HG03064 (cell line): ENCODE measurements around the gene LZTR1.
"Not testable (repeated sequence)": the region's sequence is repeated elsewhere in the genome, so short reads cannot be mapped to it uniquely, and the experiment has no call there.

Source experiments
- ATAC-seq: cut with Tn5 transposase; IDR thresholded peaks from one replicate; pipeline ENCODE4 v1.9.1; 2021; ENCODE audit warnings: low read depth; ENCODE audit not compliant: unreplicated experiment

The LZTR1 gene

DNA sequence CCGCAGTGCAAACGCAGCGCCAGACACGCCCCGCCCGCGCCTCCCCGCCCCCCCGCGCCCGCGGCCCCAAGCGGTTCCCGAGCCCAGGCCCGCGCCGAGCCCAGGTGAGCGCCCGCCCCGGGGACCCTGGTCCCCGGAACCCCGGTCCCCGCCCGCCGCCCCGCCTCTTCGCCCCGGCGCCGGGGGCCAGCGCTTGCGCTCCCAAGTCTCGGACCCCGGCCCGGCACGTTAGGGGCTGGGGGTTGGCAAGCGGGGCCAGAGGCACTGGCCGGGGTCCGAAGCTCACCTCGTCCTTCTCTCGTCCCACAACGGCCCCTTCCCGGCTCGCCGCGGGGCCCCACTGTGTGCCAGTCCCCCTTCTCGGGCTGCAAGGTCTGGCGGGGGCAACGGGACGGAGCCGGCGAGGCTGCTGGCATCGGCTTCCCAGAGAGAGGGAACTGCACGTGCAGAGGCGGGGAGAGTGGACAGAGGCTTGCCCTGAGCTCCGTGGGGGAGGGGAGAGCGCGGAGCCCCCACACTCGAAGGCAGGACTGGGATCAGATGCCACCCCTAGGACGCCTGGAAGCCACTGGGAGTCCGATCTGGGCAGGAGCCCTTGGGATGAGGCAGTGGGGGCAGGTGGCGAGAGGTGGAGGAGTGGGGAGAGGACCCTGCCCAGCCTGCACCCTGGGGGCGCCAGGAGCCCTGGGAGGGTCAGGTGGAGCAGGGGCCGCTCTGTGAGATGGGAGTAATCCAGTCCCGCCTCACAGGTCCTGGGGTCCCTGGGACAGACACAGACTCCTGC is 16.8 kb upstream of the LZTR1 start:
- ATAC-seq = no peak

DNA sequence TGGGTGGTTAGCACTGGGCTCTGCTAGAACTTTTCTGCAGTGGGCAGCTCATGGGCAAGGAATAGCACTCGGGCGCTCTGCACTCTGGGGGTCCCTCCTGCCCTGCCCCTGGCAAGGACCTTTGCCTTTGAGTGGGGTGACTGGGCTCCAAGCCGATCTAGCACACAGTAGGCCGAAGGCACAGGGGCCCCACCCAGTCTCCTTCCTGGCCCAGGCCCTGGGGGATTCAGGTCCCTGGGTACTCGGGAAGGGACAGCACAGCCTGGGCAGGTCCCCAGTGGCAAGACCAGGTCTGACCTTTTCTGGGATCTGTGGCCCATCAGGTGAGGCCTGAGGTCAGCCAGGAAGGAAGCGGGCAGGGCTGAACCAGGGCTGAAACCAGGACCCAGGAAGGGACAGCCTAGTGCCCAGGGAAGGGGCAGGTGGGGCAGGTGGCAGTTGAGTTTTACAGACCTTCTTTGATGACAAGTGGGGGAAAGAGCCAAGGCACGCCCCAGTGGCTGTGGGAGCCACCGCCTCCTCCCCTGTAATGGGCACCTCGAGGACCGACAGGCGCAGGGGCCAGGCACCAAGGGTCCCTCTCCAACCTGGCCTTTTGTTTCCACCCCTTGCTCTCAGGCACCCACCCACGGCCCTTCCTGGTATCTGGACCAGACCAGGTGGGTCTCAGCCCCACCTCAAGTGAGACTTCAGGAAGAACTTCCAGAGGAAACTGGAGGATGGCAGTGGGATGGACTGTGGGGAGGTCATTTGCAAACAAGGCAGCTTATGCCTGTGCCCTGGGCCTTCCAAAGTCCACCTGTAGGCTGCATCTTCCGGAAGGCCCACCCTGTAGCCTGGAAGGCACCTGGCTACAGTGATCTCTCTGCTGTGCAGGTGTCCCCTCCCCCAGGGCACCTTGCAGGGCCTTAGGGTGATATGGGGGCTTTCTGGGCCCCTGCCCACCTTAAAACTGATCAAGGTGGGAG is 15.9 kb upstream of the LZTR1 start:
- ATAC-seq = no peak

DNA sequence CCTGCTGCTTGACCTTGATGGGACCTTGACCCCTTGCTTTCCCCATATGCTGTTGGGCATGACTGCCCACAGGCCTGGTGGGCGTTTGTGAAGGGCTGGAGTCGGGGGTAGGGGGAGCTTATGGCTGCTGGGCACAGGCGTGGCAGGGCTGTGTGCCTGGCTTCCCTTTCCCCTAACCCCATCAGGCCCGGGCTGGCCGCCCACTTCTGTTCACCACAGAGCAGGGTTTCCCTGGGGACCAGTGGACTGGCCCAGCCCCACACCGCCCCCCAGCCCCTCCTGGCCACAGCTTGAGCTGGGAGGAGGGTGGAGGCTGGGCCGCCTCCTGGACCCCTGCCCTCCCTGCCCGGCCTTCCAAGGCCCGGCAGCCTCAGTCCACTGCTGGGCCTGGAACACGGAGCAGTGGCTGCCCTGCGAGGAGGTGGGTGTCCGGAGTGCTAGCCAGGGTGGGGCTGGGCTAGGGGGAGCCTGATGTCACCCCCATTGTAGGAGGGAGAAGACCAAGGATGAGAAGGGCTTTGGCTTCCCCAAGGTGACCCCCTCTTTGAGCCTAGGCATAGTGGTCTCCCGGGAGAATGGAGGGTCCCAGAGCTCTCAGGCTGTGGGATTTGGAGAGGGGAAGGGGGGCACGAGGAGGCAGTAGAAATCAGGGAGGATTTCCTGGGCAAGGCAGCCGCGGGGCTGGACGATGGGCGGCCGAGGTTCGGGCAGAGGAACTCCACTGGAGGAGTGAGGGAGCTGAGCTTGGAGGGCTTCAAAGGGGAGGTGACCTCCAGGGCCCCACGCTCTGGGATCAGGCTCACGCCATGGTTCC is 15.0 kb upstream of the LZTR1 start, which contains the start of gene AIFM3:
AIFM3 (plus strand) TSS at position 373 of the 814 bp plus-strand sequence. CDS start 690 bp downstream, outside the sequence.
- ATAC-seq = no peak

DNA sequence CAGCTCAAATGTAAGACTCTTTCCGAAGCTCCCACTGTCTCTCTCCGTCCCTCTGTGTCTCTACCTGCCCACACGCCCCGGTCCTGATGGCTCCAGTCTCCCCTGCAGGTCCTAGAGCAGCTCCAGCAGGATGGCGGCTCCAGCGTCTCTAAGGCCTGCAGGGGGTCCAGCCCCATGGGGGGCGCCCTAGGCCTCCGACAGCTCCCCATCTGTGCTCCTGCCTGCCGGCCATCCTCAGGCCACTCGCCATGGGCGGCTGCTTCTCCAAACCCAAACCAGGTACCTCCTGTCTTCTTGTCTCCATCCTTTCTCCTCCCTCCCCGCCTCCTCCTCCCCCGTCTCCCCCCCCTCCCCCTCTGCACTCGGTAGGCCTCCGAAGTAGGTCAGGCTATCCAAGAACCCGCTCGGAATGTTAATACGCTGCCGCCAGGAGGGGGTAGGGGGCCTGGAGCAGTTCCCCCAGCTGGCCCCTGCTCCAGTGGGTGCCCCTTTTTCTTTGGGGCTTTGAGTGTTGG is 14.3 kb upstream of the LZTR1 start:
- ATAC-seq = no peak

DNA sequence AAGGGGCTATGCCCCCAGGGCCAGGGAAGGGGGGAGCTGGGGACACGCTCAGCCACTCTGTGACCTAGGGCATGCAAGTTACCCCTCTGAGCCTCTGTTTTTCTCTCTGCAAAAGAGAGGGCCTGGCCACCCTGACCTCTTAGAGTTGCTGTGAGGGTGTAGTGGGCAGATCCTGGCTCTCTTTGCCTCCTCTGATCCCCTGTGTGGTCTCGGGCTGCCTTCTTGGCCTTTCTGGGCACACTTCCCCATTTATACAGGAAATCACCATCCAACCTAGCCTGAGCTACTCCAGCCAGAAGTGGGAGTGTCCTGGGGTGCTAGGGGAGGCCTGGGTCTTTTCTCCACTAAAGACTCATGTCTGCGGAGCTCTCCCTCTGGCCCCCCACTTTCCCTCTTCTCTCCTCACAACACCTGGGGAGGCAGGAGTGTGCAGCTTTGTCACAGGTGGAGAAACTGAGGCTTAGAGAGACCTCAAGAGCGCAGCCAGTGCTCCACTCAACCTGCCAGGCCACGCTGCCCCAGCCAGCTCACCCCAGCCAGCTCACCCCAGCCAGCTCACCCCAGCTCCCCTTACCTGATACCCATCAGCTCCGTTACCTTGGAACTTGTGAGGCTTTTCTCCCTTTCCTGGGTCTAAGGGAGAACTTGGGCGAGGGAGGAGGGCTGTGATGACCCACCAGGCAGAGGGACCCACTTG is 13.7 kb upstream of the LZTR1 start:
- ATAC-seq = no peak

DNA sequence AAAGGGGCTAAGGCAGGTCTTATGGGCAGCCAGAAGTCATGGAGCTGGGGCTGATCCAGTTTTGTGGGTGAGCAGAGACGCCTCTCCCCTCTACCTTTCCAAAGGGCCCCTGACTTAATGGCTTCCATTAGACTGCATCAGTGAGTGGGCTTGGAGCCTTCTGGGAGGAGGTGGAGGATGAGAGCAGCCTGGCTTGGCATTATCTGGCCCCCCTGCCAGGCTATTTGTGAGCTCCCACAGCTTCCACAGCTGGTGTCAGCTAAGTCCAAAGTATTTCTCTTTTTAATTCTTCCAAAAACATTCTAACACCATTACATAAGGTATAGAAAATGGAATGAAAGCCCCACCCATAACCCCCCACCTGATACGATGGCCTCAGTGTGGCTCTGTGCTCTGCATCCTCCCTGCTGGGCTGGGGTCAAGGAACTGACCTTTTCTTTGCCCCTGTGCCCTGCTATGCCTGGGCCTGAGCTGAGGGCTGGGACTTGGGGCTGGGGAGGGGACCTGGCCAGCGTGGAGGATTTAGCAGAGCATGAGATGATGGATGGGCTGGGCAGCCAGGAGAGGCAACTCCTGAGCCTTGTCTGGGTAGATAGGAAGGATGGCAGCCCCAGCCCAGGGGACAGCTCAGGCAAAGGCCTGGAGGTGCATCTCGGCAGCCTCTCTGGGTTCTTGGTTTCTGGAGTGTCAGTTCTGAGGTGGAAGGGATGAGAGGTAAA is 11.0 kb upstream of the LZTR1 start:
- ATAC-seq = no peak

DNA sequence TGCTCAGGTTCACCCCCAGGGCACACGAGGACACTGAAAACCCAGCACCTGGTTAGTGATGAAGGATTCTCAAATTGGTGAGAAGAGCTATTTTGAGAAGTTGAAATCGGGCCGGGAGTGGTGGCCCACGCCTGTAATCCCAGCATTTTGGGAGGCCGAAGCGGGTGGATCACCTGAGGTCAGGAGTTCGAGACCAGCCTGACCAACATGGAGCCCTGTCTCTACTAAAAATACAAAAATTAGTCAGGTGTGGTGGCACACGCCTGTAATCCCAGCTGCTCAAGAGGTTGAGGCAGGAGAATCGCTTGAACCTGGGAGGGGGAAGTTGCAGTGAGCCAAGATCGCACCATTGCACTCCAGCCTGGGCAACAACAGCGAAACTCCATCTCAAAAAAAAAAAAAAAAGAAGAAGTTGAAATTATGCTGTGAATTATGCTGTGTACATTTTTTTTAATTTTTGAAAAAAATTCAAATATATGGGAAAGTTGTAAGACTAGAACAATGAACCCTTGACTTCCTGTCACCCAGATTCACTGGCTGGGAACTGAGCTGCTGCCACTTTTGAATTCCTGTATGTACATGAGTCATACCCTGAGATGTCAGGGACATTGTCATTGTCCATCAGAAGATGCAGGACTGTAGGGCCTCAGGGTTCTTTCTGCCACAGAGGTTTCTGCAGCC is 9.9 kb upstream of the LZTR1 start:
- not testable (repeated sequence) for ATAC-seq

DNA sequence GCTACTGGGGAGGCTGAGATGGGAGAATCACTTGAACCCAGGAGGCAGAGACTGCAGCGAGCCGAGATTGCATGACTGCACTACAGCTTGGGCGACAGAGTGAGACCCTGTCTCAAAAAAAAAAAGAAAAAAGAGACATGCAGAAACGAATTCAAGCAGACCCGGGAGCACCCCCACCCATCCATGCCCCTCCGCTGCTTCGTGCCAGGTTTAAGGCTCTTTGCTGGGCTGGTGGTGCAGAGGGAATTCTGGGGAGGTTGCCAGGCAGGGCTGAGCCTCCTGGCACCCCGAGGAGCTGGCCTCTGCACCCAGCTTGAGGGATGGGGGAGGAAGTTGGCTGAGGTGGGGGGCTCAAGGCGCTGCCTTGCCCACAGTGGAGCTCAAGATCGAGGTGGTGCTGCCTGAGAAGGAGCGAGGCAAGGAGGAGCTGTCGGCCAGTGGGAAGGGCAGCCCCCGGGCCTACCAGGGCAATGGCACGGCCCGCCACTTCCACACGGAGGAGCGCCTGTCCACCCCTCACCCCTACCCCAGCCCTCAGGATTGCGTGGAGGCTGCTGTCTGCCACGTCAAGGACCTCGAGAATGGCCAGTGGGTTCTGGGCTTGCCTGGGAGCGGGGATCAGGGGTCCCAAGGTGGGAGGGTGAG is 9.0 kb upstream of the LZTR1 start:
- ATAC-seq = no peak

DNA sequence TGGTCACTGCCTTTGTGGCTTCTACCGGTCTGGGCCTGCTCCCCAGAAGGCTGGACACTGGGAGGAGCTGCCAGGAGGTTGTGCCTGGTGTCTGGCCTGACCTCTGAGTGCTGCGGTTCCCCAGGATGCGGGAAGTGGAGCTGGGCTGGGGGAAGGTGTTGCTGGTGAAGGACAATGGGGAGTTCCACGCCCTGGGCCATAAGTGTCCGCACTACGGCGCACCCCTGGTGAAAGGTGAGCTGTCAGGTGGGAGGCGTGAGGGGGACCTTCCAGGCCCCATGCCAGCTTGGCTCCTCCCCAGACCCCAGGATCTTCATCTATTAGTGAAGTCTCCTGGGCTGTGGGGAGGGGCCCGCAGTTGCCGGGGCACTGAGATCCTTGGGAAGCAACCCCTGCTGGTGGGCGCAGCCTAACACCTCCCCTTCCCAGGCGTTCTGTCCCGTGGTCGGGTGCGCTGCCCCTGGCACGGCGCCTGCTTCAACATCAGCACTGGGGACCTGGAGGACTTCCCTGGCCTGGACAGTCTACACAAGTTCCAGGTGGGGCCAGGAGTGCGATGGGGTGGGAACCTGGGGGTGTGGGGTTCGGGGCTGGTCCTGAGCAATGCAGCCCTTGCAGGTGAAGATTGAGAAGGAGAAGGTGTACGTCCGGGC is 8.3 kb upstream of the LZTR1 start:
- no peak for ATAC-seq

DNA sequence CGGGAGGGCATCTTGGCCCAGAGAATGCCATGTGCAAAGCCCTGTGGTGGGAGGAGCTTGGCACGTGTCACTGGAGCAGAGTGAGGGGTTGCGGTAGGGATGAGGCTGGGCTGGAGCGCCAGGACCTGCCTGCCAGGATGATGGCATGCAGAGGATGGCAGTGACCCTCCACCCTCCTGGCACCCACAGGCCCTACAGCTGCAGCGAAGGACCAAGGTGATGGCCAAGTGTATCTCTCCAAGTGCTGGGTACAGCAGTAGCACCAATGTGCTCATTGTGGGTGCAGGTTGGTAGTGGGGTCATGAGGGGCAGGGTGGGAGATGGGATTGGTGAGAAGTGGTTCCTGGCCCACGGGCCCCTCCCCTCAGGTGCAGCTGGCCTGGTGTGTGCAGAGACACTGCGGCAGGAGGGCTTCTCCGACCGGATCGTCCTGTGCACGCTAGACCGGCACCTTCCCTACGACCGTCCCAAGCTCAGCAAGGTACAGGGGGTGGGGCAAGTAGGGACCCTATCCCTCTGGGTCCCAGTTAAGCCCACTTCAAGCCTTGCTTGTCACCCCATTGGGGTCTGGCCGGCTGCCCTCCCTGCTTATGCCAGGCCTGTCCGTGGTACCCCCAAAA is 7.7 kb upstream of the LZTR1 start:
- ATAC-seq = no peak

DNA sequence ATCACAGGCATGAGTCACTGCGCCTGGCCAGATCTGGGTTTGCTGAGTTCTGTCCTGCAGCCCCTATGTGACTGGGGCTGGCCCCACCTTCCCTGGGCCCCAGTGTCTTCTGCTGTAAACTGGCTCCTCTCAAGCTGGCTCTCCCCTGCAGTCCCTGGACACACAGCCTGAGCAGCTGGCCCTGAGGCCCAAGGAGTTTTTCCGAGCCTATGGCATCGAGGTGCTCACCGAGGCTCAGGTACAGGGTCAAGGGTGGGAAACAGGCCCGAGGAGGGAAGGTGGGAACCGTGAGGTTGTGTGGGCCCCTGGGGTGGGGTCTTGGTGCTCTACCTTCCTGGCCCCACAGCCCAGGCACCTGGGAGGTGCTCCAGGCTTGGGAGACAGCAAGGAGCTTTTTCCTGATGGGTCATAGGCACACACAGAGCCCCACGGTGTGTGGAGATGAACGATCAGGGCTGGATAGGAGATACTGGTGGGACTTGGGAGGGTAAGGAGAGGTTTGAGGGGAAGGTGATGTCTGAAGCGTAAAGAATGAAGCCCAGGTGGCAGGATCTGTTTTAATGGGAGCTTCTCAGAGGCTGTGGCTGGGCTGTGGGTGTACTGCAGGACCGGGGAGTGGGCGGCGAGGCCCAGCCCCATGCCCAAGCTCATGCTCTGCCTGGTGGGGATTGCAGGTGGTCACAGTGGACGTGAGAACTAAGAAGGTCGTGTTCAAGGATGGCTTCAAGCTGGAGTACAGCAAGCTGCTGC is 6.4 kb upstream of the LZTR1 start:
- no peak for ATAC-seq

DNA sequence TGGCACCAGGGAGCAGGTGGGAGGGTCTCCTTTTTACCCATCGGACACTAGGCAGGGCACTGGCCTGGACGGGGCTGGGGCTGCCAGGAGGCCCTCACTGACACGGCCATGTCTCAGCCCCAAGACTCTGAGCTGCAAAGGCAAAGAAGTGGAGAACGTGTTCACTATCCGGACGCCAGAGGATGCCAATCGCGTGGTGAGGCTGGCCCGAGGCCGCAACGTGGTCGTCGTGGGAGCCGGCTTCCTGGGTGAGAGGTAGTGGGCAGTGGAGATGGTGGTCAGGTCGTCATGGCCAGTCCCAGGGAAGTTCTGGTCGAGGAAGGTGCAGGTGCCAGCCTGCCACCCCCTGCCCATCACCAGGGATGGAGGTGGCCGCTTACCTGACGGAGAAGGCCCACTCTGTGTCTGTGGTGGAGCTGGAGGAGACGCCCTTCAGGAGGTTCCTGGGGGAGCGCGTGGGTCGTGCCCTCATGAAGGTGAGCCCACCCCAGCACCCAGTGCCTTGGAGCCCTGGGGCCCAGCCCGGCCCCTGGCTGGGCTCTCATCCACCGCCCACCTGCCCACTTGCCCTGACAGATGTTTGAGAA is 5.7 kb upstream of the LZTR1 start:
- ATAC-seq = no peak

DNA sequence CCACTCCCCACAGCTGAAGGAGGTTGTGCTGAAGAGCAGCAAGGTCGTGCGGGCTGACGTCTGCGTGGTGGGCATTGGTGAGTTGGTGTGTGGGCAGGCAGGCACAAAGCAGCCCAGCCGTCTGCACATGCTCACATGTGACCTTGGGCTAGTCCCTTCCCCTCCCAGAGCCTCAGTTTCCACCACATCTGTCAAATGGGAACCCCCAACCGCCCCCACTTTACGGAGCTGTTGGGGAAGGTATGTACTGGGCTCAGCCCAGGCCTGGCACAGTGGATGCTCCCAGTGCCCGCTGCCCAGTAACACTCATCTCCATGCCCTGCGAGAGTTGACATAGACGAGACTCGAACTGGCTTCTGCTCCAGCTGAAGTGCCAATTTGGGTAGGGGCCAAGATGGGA is 5.1 kb upstream of the LZTR1 start:
- no peak for ATAC-seq

DNA sequence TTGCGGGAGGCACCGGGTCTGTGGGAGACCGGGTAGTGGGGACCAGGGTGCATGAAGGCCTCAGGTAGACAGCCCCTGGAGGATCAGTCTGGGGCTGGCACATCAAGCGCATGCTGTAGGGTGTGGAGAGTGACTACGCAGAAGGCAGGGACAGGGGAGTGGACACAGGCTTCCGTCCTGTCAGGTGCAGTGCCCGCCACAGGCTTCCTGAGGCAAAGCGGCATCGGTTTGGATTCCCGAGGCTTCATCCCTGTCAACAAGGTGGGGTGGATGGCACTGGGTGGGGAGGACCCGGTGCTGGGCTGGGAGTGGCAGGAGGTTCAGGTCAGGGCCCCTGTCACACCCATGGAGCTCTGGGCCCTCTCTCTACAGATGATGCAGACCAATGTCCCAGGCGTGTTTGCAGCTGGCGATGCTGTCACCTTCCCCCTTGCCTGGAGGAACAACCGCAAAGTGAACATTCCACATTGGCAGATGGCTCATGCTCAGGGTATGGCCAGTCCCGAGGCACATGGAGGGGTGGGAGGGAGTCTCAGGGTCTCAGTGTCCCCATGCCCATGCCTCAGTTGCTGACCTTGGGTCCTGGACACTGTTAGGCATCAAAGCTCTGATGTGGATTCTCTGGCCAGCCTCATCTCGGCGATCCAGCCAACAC is 4.5 kb upstream of the LZTR1 start:
- ATAC-seq = no peak

DNA sequence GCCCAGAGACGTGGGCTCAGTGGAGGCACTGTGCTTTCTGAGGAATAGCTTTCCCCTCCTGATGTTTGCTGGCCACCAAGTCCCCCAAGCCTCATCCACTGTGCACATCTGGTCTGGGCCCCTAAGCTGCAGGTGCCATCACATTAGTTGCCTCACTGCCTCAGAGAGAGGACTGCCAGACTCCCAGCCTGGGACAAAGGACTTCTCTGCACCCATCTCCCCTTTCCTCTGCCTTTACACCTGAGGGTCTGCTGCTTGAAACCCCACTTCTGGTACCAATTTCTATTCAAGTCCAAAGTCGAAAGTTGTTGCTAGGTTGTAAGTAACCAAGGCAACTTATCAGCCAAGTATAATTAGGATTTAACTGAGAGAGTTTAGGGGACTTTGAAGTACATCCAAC is 3.7 kb upstream of the LZTR1 start:
- no peak for ATAC-seq
